Erythroblast (primary cell): ENCODE results near the gene SPDYC.

Experiments
- GATA1 ChIP-seq: IDR thresholded peaks from 2 replicates; pipeline ENCODE4 v1.6.1; 2011; ENCODE audit warnings: low read depth, mild to moderate bottlenecking, control low read depth, low read length, moderate library complexity
- POLR2A ChIP-seq: IDR thresholded peaks from 2 replicates; pipeline ENCODE4 v1.6.1; 2011; ENCODE audit warnings: mild to moderate bottlenecking, low read length

GRCh38 chr11:65156256-65156655, 13.8 kb upstream of the SPDYC start:
- no peak for TF ChIP-seq POLR2A
- TF ChIP-seq GATA1 = no peak
